SK-N-MC (cell line): ENCODE results near the gene SYDE1.

ENCODE experiments used
- EZH2 ChIP-seq: fragments of 200-600 bp; sonication (generic); IDR thresholded peaks from one replicate; pipeline ENCODE4 v1.6.1; 2017; ENCODE audit warnings: antibody characterized with exemption
- FOXP2 ChIP-seq: optimal IDR thresholded peaks from 2 replicates; pipeline ENCODE3; 2011; ENCODE audit warnings: mild to moderate bottlenecking, moderate library complexity; ENCODE audit not compliant: insufficient read depth; ENCODE audit errors: extremely low read length, control extremely low read depth
- POLR2AphosphoS5 ChIP-seq: IDR thresholded peaks from 2 replicates; pipeline ENCODE4 v1.6.1; 2012; ENCODE audit warnings: mild to moderate bottlenecking, low read depth, low read length, borderline replicate concordance

DNA sequence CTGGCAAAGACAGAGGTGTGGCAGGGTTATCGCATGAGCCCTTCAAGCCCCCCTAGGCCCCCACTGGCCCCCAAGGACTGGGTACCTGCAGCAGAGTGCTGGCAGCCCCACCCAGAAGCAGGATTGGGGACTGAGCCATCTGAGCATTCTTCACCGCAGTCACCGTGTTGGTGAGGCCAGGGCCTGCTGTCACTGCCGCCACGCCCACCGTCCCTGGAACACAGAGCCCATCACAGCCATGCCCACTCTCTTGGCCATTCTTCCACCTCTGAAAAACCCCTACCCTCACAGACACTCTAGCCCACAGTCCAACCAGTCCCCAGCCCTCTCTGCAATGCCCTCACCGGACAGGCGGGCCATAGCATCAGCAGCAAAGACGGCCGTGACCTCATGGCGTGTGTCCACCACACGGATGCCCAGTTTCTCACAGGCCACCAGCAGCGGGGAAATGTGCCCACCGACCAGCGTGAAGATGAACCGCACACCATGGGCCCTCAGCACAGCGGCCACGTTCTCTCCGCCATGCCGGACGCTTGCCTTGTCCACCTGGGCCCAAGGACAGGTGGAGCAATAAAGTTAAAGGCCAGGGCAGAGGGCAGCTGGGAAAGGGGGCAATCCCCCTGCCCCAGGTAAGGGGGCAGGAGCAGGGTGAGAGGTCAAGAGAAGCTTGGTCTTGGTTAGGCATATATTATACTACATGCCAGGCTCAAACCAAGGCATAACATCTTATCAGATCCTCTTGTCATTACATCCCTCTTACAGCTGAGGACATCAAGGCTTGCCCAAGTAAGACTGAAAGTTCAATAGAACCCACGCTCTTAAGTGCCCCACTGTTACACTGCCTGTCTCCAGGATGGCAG lies 16.1 kb downstream of the SYDE1 start:
- no peak for TF ChIP-seq POLR2AphosphoS5
- TF ChIP-seq EZH2 = no peak
- TF ChIP-seq FOXP2 = no peak
